Stimulated activated CD4-positive, alpha-beta T cell treated with anti-CD3 and anti-CD28 coated beads, Interleukin-1b, Interleukin-23, amount 100 ng/mL, for 24 hours (primary cell): ENCODE measurements around the gene TPCN2.

Experiments
- DNase-seq, 4 experiments: peaks; one replicate each; pipeline ENCODE4 v3.0.0-alpha.2; 2020; ENCODE audit warnings: low read depth in 4 of 4, low spot score in 1 of 4

The TPCN2 gene

DNA sequence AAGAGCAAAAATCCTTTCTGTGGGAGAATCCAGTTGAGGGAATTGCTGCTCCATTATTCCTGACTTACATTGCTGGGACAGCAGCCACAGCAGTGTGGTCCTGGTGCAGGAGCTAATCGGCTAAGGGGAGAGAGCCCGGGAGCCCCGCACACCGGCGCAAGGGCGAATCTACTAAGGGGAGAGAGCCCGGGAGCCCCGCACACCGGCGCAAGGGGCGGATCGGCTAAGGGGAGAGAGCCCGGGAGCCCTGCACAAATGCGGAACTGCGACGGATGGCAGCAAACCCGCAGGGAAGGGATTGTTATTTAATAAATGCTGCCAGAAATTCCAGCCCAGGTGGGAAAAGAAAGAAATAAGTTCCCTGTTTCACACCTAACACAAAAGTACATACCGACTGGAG, 43.5 kb downstream of the TPCN2 start:
- no peak for DNase-seq

DNA sequence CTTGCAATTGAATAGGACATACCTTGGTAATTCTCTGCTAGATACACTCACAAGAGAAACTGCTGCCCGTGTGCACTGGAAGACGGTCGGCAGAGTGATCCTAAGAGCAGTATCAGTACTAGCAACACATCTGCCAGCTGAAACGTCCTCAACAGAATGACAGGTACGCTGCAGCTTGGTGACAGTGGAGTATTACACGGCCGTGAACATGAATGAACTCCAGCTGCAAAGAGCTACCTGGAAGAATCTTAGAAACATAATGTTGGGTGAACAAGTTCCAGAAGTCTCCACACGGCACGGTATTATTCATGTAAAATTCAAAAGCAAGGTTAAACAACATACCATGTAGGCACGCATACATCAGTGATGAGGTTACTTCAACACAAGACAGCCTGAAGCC, 44.4 kb downstream of the TPCN2 start:
- DNase-seq: no peak

DNA sequence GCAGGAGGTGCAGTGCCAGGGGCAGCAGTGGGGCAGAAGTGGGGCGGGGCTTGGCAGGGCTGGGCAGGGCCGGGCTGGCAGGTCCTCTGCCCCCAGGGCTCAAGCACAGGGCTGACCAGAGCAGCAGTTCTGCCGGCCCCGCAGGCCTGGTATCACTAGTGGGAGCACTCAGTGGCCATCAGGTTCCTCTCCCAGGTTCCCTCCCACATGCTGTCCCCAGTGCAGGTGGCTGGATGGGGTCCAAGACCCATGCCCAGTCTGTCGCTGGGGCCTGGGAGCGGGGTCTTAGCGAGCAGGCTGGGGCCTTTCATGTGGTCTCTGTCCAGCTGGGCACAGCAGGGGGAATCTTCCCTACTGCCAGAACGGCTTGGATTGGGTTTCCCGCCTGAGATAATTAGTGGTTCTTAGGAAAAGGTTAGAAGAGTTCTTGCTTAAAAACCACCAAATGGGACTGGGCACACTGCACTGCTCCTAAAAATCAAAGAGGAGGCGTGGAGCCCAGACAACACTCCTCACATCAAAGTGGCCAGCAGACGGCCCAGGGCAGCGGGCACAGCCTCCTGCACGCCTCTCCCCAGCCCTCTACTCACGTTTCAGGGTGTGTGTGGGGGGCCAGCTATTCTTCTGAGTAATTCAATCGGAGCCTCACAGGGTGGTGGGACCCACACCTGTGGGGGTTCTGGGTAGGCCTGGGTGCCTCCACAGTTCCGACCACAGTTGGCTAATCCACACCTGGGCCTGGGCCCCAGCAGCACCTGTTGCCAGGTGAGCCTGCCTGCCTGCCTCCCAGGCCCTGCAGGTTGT, 45.6 kb downstream of the TPCN2 start:
- no peak for DNase-seq

DNA sequence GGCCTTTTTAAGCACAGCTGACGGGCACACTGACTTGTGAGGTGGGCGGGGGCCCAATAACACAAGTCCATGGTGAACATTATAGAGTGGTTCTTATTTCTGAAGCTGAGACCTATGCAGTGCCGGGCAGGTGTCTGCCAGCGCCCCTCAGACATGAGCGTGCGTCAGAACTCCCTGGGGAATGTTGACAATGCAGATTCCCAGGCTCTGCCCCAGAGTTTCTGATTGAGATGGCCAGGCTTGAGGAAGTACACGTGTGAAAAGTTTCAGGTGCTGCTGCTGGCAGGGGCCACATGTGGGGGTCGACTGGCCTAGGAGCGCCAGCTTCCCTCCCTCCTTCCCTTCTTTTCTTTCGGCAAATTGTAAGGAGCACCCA, 46.2 kb downstream of the TPCN2 start:
- DNase-seq: no peak

DNA sequence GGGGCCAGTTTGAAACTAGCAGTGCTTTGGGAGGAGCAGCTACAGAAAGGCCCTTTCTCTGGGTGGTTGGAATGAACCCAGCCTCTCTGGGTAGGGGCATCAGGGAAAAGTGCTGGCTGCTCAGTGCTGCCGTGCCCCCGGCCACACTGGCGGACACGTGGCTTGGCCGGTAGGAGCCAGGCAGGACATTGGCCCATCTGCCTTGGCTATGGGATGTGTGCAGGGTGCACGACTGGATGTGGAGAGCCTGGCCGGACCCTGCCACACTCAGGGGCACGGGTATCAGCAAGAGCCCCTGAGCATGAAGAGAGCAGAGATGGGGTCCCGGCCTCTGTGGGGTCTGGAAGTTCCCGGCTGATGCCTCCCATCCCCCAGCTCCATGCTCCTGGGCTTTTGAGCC, 46.6 kb downstream of the TPCN2 start:
- no peak for DNase-seq

DNA sequence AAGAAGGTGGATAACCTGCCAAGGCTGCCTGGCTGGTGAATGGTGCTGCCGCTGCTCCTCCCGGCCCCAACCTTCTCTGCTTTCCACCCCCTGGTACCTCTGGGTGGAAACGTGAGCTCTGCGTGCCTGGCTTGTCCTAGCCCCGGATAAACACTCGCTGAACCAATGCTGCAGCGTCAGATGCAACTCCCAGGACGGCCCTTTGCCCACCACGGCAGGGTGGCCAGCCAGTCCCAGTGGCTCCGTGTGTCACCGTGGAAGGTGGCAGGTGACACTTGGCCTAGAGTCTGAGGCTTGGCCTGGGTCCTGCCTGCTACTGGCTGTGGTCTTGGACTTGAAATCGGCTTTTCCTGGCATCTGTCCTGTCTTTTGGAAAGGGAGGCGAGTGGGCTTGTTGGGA, 47.7 kb downstream of the TPCN2 start:
- no peak for DNase-seq

DNA sequence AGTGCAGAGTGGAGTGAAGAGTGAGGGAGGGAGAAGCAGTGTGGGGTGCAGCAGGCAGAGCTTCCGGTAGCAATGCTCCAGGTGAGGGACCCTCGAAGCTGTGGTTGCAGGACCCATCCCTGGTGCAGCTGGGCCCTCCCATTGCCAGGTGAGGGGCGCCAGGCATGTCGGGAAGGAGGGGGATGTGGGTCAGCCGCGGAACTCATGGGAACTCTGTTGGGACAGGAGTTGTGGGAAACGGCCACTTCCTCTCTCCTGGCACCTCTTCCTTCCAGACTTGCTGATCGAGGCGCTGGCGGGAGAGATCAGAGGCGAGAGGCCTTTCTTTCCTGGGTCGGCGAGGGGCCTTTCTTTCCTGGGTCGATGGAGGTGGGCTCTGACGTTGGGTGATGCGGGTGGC, 48.5 kb downstream of the TPCN2 start:
- DNase-seq: no peak

DNA sequence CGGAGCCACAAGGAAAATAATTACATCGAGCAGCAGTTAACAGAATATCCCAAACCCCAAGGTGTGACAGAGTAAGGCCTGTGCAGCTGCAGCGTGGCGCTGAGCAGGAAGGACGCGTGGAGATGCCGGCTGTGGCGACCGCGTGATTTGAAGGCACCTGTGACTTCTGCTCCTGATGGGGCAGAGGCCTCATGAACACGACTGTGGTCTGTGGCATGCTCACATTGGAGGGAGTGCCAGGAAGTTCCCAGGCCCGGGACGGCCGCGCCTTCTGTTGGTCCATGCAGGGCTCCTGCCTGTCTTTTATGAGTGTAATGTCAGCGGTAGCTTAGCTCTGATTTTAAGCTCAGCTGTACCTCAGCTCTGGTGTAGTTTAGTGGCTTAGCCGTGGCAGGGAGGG, 50.4 kb downstream of the TPCN2 start:
- DNase-seq: no peak

DNA sequence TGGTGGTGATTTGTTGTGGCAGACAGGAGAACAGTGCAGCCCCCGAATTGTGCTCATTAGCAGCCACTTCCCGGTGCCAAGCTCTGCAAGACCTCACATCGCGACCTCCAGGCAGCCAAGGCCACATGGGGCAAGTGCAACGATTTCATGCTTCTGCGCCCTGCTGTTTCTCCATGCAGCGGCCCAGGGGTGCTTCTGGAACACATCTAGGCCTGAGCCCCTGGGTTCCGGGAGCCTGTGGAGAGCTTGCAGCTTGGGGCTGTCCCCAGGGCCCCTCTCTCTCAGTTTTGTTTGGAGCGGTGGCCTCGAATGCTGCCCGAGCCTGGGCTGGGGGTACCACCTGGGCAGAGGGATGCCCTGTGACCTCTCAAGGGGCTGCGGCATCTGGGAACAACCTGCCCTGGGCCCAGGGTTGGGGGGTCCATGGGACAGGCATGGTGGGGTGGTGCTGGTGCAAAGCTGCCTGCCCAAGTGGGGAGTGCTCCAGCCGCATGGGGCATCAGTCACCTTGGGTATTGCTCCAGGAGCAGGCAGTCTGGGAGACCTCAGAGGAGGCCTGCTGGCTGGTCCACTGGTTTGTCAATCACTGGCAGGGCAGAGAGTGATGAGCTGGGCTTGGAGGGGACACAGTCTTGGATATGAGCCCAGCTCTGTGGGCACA, 51.9 kb downstream of the TPCN2 start:
- DNase-seq: no peak

DNA sequence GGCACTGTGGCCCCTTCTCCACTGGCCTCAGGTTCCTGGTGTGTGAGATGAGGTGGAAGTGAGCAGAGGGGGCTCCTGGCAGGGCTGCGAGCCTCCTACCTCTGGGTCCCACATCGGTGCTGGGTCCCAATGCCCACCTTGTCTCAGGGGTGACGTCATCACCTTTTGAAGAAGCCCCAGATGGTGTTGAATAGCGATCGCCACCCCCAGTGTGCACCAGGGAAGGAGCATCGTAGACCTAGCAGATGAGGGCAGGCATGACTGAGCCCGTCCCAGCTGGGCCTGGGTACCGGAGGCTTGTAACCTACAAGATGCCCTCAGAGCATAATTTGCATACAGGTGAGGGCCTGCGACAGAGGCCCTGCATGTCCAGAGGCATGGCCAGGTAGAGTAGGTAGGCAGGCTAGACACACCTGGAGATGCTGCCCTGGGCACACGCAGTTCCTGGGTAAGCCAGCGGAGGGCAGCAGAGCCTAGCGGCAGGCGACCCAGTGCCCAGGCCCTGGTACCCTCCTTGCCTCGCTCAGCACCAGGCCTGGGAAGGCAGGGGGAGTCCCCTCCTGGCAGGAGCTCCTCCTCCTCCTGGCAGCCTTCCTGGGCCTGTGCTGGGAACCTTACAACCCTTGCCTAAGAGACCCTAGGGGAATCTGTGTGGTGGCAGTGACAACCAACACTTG, 52.5 kb downstream of the TPCN2 start:
- peak; percentile 53 to 72 (median 66) for DNase-seq

DNA sequence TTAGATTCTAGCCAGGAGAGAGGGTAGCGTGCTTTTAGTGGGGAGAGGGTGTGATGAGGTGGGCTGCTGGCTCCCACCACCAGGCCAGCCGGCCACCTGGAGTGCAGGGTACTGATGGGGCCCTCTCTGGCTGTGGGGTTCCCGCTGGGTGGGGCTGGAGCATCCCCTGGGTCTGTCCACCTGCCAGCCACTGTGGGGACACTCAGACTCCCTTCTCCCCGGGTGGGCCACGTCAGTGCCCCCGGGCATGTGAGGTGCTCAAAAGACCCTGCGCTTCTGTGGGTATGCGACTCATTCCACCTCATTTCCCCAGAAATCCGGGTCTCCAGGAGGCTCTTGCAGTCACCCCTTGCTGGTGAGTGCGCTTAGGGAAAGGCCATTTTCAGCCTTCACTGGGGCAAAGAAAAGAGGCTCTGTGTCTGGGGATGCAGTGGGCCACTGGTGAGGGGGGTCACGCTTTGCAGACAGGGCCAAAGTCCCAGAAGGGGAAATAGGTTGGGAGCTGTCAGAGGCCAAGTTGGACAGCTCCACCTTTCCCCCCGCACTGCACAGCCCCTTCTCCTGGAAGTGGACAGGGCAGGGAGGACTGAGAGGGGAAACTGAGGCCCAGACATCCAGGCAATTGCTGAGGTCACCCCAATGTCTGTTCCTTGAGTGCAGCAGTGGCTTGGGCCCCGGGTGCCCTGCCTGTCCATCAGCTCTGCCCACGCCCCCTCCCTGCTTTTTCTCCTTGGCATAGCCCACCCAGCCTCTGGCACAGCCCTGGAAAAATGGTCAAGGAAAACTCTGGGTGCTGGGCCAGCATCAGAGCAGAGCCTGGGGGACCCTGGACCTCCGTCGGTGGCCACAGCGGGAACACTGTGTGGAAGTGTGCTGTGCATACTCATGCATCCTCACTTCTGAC, 53.3 kb downstream of the TPCN2 start:
- DNase-seq: no peak

DNA sequence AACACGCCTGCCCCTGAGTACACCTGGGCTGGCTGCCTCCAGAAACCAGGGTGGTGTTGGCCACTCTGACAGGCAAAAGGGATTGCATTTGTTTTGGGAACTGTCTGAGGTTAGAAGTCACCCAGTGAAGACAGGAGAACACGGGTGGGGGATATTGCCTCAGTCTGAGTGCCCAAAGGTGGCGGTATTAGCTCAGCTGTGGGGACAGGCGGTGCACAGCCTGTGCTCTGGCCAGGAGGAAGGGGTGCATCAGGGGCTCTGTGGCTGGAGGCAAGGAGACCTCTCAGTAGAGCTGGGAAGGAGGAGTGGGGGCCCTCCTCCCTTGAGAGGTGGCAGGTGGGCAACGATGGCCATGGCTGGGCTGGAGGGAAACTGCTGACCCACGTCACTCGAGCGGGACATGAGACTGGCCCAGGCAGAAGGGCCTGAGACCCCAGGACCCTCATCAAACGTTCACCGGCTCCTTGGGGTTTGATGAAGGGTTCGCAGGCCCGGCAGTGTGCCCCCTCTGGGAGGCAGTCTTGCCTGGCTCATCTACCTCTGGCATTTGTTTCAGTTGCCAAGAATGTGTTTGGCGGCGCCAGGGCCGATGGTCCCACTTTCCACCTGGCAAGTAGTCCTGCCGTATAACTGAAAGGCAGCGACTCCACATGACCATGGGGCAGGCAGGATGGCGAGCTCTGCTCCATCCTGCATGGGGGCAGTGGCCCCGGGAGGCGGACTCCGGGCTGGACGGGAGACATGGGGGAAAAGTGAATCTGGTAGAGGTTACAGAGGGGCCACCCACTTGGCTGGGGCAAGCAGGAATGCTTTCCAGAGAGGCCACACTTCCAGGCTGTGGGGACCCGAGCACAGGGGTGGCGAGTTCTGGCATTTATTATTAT, 54.2 kb downstream of the TPCN2 start:
- DNase-seq: no peak

DNA sequence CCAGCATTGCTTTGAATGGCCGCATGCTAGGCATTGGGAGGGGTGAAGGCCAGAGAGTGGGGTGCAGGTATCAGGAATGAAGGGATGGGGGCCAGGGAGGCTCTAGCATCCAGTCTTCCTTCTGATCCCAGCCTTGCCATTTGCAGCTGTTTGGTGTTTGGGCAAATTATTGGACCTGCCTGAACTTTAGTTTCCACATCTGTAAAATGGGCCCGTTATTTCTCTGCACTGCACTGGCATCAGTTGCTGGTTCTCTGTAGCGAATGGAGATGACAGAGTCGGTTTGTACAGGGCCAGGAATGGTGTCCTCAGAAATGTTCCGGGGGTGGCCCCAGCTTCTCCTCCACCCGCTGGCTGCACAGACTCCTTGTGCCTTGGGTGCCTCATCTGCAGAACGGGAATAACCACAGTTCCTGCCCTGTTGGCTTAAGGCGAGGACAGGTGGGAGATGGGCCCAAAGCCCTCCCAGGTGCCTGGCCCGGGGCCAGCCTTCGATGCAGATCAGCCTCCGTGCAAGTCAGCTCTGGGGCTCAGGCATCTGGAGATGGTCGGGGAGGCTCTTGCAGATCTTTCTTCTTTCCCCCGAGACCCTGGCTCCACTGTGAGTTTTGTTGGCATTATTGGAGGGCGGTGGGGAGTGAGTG, 55.6 kb downstream of the TPCN2 start:
- no peak for DNase-seq

DNA sequence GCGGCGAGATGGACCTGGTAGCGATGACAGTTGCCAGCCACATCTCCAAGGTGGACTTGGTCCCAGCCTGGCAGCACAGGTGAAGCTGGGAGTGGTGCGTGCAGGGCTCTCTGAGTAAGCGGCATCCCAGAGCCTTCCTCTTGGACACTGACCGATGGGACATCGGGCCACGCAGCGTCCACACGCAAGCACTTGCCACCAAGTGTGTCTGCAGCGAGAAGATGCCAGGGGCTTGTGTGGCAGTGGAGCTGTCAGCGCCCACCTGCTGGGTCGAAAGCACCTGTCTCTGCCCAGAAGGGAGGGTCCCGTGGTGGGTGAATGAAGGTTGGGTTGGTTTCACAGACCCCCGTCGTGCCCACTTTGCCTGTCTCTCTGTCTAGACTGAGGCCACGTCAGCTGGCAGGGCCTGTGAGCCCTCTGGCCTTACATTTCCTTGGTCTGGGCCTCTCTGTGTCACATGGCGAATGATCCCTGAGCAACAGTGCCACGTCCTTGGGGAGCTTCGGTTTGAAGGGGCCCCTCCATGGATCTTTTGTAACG, 56.2 kb downstream of the TPCN2 start:
- DNase-seq: no peak

DNA sequence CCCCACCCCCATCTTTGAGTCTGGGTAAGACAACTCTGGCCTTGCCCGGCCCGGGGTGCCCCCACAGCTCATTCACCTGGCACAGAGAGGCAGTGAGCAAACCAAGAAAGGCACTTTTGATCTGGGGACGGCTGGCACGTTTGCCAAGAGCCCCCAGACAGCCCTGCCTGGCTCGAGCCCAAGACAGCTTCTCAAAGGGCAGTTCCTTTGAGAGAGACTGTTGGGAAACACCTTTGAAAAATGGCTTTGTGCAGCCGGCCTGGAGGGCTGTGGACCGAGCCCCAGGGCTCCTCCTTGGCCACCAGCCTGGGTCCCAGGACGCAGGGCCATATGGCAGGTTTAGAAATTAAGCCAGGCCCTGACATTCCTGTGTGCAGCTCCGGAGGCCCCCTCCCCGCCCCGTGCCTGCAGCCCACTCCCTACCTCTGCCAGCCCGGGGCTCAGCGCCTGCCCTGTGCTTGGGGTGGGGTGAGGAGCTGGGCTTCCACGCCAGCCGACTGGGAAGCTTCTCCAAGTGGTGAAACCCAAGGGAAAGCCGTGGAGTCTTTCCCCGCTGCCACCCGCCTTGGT, 56.8 kb downstream of the TPCN2 start:
- DNase-seq: no peak

DNA sequence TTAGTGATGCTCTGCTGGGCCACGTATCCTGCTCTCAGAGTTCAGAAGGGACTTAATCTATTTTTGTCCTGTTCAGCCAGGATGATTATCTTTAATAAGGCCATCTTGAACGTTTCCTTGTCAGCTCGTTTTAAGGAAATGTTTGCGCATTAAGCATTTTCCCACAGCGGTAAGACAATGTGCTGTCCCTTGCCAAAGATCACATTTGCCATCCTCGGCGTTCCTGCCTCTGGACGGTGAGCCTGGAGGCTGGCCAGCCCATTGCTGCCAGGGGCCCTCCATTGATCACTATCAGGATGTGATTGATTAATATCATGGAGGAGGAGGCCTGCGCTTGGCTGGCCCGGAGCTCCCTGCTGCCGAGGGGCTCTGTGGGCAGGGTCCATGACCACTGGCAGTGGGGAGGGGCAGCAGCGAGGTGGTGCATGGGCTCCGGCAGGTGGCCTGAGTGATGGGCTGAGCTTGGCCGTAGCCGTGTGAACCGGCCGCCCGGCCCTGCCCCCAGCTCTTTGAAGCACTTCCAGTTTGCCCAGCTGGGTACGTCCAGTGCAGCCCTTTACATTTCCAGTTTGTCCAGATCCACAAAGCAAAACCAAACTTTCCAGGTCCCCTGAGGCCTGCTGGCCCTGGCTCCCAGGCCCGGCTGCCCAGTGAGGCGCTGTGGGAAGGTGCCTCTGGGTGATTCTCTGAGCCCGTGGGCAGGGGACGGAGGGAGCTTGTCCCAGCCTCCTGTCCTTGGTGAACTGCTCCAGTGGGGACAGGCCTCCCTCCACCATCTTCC, 57.5 kb downstream of the TPCN2 start:
- DNase-seq: no peak

DNA sequence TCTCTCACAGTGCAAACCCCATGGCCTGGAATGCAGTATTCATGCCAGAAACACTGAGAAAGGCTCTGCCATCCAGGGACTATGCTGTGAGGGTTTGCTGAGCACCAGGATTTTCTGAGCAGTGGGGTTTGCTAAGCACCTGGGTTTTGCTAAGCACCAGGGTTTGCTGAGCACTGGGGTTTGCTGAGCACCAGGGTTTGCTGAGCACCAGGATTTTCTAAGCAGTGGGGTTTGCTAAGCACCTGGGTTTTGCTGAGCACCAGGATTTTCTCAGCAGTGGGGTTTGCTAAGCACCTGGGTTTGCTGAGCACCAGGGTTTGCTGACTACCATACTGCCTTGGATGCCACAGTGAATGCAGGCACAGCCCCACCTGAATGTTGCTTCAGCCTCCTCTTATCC, 58.7 kb downstream of the TPCN2 start:
- DNase-seq: no peak

DNA sequence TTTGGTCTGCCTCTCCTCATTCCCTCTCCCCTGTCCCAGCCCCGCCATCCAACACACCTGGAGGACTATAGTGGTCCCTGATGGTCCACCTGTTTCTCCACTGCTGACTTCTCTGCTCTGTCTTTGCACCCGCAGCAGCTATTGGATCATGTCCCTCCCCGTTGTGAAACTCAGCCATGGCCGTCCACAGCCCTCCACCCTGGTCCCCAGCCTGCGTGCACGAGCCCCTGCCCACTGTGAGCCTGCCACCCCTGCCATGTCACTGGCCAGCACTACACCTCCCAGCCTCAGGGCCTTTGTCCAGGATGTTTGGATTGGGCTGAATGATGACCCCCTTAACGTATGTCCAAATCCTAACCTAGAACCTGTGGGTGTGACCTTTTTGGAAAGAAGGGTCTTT, 59.3 kb downstream of the TPCN2 start:
- DNase-seq: no peak

DNA sequence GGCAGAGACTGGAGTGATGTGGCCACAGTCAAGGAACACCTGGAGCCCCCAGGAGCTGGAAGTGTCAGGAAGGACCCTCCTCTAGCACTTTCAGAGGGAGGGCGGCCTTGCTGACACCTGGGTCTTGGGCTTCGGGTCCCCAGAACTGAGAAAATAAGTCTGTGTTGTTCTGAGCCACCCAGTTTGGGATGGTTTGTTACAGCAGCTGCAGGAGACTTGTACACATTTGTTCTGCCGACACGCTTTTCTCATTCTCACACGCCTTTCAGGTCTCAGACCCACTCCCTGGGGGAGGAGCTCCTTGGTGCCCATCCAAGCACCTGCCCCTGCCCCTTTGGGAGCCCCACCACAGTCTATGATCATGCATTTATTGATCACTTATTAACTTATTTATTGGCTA, 59.8 kb downstream of the TPCN2 start:
- no peak for DNase-seq
